BJ (cell line): ENCODE measurements around the gene ADCK2. TPM values are rescaled to one million over a fixed set of nuclear protein-coding genes. Genes with fewer than 3 reads are reported as not detected.

ENCODE experiments used
- CTCF ChIA-PET: fragments of 350-600 bp; formaldehyde crosslinking; extraction: SDS; loops from one replicate; lab custom pipeline; 2021; ENCODE audit warnings: antibody characterized with exemption, inconsistent platforms; lab: Yijun Ruan, JAX
- POLR2A ChIA-PET: fragments of 300-600 bp; sonication (Branson Sonifier 250); formaldehyde crosslinking; extraction: SDS; loops from one replicate; lab custom pipeline; 2021; ENCODE audit warnings: antibody characterized with exemption; lab: Charles Lee
- DNase-seq: peaks from one replicate; pipeline ENCODE4 v3.0.0-alpha.2; 2011; ENCODE audit warnings: low read depth
- H3K27me3 ChIP-seq: 2 replicates; pipeline ENCODE4 v1.6.0; 2011; ENCODE audit warnings: low read length; ENCODE audit not compliant: control insufficient read depth, insufficient read depth
- H3K36me3 ChIP-seq: 2 replicates; pipeline ENCODE4 v1.5.1; 2011; ENCODE audit warnings: low read length; ENCODE audit not compliant: control insufficient read depth, insufficient read depth
- H3K4me3 ChIP-seq: 2 replicates; pipeline ENCODE4 v1.5.1; 2011; ENCODE audit warnings: low read depth, mild to moderate bottlenecking, control low read depth, low read length
- polyA plus RNA-seq: library from polyadenylated mRNA; depleted of rRNA; stranded (reverse); fragments of >200 nt; gene quantifications from 2 replicates; pipeline ENCODE4 v1.2.3, GENCODE V29; 2011
- TF ChIP-seq, protein P1 (sequence below): IDR thresholded peaks from 2 replicates; pipeline ENCODE4 v1.5.1; 2011; ENCODE audit warnings: low read depth, mild to moderate bottlenecking, control low read depth, inconsistent platforms, low read length, moderate library complexity; ENCODE audit not compliant: insufficient read depth

The ADCK2 gene
- polyA plus RNA-seq, 1 experiment = 15.4 TPM

DNA sequence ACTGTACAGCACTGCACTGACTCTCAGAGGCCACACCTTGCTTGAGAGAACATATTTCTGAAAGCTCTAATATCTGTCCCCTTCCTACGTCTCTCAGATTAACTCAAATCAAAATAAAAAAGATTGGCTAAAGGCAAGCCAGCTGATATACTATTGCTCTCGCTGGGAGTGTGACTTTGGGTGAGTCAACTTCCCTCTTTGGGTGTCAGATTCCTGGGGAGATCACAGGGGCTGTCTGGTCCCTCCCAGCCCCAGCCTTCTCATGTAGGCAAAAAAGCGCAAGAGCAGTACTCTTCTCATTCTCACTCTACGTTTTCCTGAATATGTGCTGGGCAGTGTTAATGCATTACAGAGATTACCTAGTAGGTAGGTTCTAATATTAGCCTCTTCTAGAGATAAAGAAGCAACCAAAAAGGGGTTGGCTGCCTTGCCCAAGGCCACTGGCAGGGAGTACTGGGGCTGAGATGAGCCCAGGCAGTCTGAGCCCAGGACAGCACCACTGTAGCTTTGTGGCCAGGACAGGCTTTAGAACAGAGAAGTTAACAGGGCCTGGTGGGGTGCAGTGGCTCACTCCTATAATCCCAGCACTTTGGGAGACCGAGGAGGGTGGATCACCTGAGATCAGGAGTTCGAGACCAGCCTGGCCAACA is 23.1 kb upstream of the ADCK2 start:
- TF ChIP-seq, protein P1, sequence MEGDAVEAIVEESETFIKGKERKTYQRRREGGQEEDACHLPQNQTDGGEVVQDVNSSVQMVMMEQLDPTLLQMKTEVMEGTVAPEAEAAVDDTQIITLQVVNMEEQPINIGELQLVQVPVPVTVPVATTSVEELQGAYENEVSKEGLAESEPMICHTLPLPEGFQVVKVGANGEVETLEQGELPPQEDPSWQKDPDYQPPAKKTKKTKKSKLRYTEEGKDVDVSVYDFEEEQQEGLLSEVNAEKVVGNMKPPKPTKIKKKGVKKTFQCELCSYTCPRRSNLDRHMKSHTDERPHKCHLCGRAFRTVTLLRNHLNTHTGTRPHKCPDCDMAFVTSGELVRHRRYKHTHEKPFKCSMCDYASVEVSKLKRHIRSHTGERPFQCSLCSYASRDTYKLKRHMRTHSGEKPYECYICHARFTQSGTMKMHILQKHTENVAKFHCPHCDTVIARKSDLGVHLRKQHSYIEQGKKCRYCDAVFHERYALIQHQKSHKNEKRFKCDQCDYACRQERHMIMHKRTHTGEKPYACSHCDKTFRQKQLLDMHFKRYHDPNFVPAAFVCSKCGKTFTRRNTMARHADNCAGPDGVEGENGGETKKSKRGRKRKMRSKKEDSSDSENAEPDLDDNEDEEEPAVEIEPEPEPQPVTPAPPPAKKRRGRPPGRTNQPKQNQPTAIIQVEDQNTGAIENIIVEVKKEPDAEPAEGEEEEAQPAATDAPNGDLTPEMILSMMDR = no peak
- no peak for DNase-seq
- CTCF ChIA-PET = interaction anchor here (1.3 to 6.1 kb wide), 3 partner anchors 9 to 135 kb away, joined by 3 to 103 read pairs (median 5); partner anchors contain the start of gene DENND2A
- POLR2A ChIA-PET = no interaction called here
- Histone ChIP-seq H3K4me3 (no peak overlapping the region), H3K27me3 (no peaks in the 10 kb centered on the region), H3K36me3 (no peaks in the 10 kb centered on the region)

GRCh38 chr7:140650367-140650766 is 22.4 kb upstream of the ADCK2 start:
- DNase-seq = no peak
- no peak overlapping the region for H3K4me3 ChIP-seq
- no peaks in the 10 kb centered on the region for H3K36me3 ChIP-seq
- TF ChIP-seq, protein P1 = no peak
- POLR2A ChIA-PET = no interaction called here
- CTCF ChIA-PET = interaction anchor here (0.7 to 6.1 kb wide), 3 partner anchors 9 to 136 kb away, joined by 3 to 103 read pairs (median 5); partner anchors contain the start of gene DENND2A
- H3K27me3 ChIP-seq = no peaks in the 10 kb centered on the region

GRCh38 chr7:140653319-140654108 is 19.2 kb upstream of the ADCK2 start:
- DNase-seq = no peak
- CTCF ChIA-PET = interaction anchor here (0.6 to 6.1 kb wide), 27 partner anchors 10 to 264 kb away, joined by 3 to 103 read pairs (median 4); no protein-coding TSS in a partner anchor
- H3K27me3 ChIP-seq = no peaks in the 10 kb centered on the region
- H3K36me3 ChIP-seq = no peaks in the 10 kb centered on the region
- TF ChIP-seq, protein P1 = peak; percentile 84
- POLR2A ChIA-PET = no interaction called here
- no peak overlapping the region for H3K4me3 ChIP-seq

- H3K27me3 ChIP-seq = no peaks in the 10 kb centered on the region
- TF ChIP-seq, protein P1 = no peak
- ChIA-PET POLR2A (no interaction called here), CTCF (interaction anchor here (1.0 to 6.1 kb wide), 18 partner anchors 10 to 180 kb away, joined by 3 to 103 read pairs (median 4); no protein-coding TSS in a partner anchor)
- H3K4me3 ChIP-seq = no peak overlapping the region
- DNase-seq = no peak
- H3K36me3 ChIP-seq = no peaks in the 10 kb centered on the region
Observed at GRCh38 chr7:140654109-140654387, 18.7 kb upstream of the ADCK2 start.

DNA sequence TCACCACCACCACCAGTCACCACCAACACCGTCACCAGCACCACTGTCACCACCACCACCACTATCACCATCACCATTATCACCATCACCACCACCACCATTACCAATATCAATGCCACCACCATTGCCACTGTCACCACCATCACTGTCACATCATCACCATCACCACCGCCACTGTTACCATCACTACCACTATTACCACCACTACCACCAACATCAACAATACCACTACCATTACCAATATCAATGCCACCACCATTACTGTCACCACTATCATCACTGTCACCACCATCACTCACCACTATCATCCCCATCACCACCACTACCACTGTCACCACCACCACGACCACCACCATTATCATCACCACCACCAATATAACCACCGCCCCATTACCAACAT is 18.1 kb upstream of the ADCK2 start:
- Histone ChIP-seq H3K27me3 (no peaks in the 10 kb centered on the region), H3K36me3 (no peaks in the 10 kb centered on the region), H3K4me3 (no peak overlapping the region)
- TF ChIP-seq, protein P1 = no peak
- POLR2A ChIA-PET = no interaction called here
- DNase-seq = no peak
- CTCF ChIA-PET = interaction anchor here (1.5 to 6.1 kb wide), 2 partner anchors 32 to 140 kb away, joined by 4 to 103 read pairs; no protein-coding TSS in a partner anchor
